ENCODE measurements around the gene FAM13C.

The FAM13C gene

GRCh38 chr10:59315465-59315864 is 46.9 kb downstream of the FAM13C start:
- no peak for TF ChIP-seq BACH2 (CRISPR knock-in tag; IDR thresholded peaks at IDR 0.05; ENCODE audit: borderline replicate concordance)
- TF ChIP-seq ESRRG (CRISPR knock-in tag; IDR thresholded peaks at IDR 0.05): no peak
- no peak for TF ChIP-seq ISL1 (CRISPR knock-in tag; IDR thresholded peaks at IDR 0.05)
- TF ChIP-seq CSRNP3 (CRISPR knock-in tag; IDR thresholded peaks at IDR 0.05): no peak
- TF ChIP-seq PPARA (CRISPR knock-in tag; IDR thresholded peaks at IDR 0.05; ENCODE audit: borderline replicate concordance): no peak
- TF ChIP-seq ZFP30 (CRISPR knock-in tag; IDR thresholded peaks at IDR 0.05): no peak
- ATAC-seq: no peak

GRCh38 chr10:59314268-59314667 is 48.1 kb downstream of the FAM13C start:
- no peak for ATAC-seq
- TF ChIP-seq PATZ1 (CRISPR knock-in tag; IDR thresholded peaks at IDR 0.05; ENCODE audit: borderline replicate concordance) (no peak), TCF4 (CRISPR knock-in tag; IDR thresholded peaks at IDR 0.05; ENCODE audit: borderline replicate concordance) (no peak), ISL1 (CRISPR knock-in tag; IDR thresholded peaks at IDR 0.05) (no peak), BACH2 (CRISPR knock-in tag; IDR thresholded peaks at IDR 0.05; ENCODE audit: borderline replicate concordance) (no peak), RARB (CRISPR knock-in tag; IDR thresholded peaks at IDR 0.05) (no peak), TOX (CRISPR knock-in tag; IDR thresholded peaks at IDR 0.05; ENCODE audit: borderline replicate concordance) (no peak), CREB5 (CRISPR knock-in tag; IDR thresholded peaks at IDR 0.05; ENCODE audit: low read depth) (no peak), ZNF70 (CRISPR knock-in tag; IDR thresholded peaks at IDR 0.05) (no peak), TSHZ2 (CRISPR knock-in tag; IDR thresholded peaks at IDR 0.05) (no peak), CSDC2 (CRISPR knock-in tag; IDR thresholded peaks at IDR 0.05) (no peak), OSR1 (CRISPR knock-in tag; IDR thresholded peaks at IDR 0.05) (no peak), ARNTL (CRISPR knock-in tag; IDR thresholded peaks at IDR 0.05; ENCODE audit: borderline replicate concordance, low read depth) (no peak)

GRCh38 chr10:59312247-59312646 is 50.1 kb downstream of the FAM13C start:
- TF ChIP-seq RARB (CRISPR knock-in tag; IDR thresholded peaks at IDR 0.05) (no peak), TSHZ2 (CRISPR knock-in tag; IDR thresholded peaks at IDR 0.05) (no peak), ZNF8 (CRISPR knock-in tag; IDR thresholded peaks at IDR 0.05) (no peak), ESRRG (CRISPR knock-in tag; IDR thresholded peaks at IDR 0.05) (no peak), GLIS3 (CRISPR knock-in tag; IDR thresholded peaks at IDR 0.05) (no peak), BACH2 (CRISPR knock-in tag; IDR thresholded peaks at IDR 0.05; ENCODE audit: borderline replicate concordance) (no peak), SNAI2 (CRISPR knock-in tag; IDR thresholded peaks at IDR 0.05) (no peak), ZNF70 (CRISPR knock-in tag; IDR thresholded peaks at IDR 0.05) (no peak), TCF4 (CRISPR knock-in tag; IDR thresholded peaks at IDR 0.05; ENCODE audit: borderline replicate concordance) (no peak), CSDC2 (CRISPR knock-in tag; IDR thresholded peaks at IDR 0.05) (no peak), ZNF565 (CRISPR knock-in tag; conservative IDR thresholded peaks at IDR 0.05; ENCODE audit: low read depth) (no peak), OSR1 (CRISPR knock-in tag; IDR thresholded peaks at IDR 0.05) (no peak)
- ATAC-seq: no peak
